GM18951 (cell line): Measurements from ENCODE around the gene CHST11.

ENCODE experiments used
- POLR2A ChIP-seq: IDR thresholded peaks from 4 replicates; pipeline ENCODE4 v1.6.1; 2011; ENCODE audit warnings: mild to moderate bottlenecking; ENCODE audit not compliant: insufficient read length, insufficient read depth; ENCODE audit errors: extremely low read depth
- in situ Hi-C: fragments of 300-500 bp; cut with MboI; formaldehyde crosslinking; loops from one replicate; pipeline ENCODE4 v1.12.0; 2022; ENCODE audit warnings: low sequenced_read_pairs, mixed read lengths, inconsistent platforms; ENCODE audit not compliant: unreplicated experiment

Gene CHST11

GRCh38 chr12:104470521-104470920 lies 13.8 kb downstream of the CHST11 start:
- in situ Hi-C loops, result no loop called here
- no peak for TF ChIP-seq POLR2A

GRCh38 chr12:104471336-104471735 lies 14.6 kb downstream of the CHST11 start:
- no peak for TF ChIP-seq POLR2A
- in situ Hi-C loops, result no loop called here

DNA sequence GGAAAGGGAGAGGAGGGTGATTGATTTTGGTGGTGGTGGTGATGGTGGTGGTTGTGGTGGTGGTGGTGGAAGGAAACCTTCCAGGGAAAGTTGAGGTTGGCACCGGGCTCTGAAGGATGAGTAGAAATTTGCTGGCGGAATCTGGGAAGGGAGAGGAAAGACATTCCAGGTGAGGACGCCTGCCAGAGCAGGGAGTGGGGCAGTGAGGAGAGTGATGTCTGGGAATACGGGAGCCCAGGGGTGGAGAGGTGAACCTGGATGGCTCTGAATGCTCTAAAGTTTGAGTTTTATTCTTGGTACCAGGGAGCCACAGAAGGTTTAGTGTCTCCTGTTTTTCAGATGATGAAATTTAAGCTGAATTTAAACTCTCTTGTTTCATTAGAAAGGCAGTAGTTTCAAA lies 16.0 kb downstream of the CHST11 start:
- no peak for TF ChIP-seq POLR2A
- in situ Hi-C loops, result no loop called here

DNA sequence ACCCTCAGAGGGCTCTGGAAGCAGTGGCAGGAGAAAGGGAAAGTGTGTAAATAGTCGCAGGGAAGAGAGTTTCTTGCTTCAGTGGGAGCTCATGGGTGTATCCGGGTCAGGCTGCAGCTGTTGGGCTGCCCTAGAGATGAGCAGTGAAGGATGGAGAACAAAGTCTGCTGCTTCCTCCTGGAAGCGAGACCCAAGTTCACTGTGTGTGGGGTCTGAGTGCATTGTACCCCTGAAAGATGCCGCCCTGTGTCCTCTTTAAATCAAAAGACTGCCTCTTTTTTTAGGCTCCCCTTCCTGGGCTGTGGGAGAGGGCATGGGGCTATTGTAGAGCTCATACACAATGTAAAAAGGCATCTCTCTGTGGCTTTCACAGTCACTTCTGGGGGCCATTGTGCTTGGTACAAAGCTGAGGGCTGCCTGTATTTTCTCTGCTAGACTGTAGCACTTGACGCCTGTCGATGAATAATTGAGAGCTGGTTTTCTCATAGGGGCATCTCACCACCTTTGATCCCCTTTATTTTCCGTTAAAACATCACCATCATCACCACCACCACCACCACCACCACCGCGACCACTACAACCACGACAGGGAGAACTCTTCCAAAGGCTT lies 16.7 kb downstream of the CHST11 start:
- in situ Hi-C loops, result no loop called here
- no peak for TF ChIP-seq POLR2A

- in situ Hi-C loops, result no loop called here
- no peak for TF ChIP-seq POLR2A
Measured at GRCh38 chr12:104475271-104475670, 18.5 kb downstream of the CHST11 start.

DNA sequence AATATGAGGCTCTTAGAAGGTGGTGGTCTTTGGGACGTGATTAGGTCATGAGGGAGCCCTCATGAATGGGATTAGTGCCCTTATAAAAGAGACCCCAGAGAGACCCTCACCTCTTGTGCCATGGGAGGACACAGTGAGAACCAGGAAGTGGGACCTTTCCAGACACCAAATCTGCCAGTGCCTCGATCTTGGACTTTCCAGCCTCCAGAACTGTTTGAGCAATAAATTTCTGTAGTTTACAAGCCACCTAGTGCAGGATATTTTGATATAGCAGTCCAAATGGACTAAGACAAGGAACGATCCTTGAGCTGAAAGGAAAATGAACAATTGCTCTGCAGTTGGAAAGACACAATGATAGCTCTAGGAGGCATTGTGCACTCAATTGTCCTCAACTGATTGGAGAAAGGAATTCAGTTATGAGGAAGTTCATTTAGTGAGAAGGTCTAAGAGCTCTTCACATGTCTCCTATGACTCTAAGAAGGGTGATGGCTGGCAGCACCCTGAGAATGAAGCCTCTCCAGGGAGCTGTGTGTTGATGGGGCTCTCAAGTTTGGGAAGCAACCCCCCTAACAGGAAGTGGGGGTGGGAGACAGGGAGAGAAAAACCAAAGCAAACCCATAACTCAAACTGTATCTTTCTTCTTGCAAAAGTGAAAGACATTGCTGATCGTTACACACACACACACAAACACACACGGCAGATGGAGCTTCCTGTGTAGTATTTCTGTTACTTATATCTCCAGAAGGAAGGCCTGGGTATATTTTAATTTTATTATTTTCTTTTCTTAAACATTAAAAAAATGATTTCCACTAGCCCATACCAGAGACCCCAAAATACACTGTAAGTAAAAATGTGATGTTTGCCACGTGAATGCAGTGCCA lies 21.0 kb downstream of the CHST11 start:
- TF ChIP-seq POLR2A, result peak; percentile 22
- in situ Hi-C loops, result no loop called here

DNA sequence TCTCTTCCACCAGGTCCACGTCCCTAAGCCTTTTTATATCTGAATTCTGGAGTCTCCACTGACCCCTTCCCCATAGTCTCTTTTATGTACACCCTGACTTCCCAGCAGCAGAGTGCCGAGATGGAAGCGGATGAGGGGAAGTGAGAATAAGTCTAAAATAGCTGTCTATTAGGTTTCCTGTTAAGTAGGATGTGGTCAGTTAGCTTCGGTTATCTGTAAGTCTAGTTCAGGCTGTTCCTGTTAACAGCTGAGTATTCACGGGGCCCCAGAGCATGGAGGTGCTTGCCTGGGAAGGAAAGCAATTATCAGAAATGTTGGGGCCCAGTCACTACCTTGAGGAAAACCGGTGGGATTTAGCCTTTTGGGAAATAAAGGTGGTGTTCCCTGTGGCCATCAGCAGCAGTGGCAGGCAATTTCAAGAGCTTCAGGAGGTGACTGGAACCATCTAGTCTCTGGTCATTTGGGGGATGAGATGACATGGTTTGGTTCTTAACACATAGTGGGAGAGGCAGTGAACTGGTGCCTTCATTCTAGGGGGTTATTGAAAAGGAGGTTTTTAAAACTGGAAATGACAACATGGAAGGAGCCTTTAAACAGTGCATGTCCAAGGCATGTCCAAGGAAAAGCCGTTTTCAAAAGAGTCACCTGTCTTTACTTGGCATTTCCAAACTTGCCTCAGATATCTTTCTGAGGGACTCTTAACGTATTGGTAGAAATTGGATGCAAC lies 21.8 kb downstream of the CHST11 start:
- in situ Hi-C loops, result no loop called here
- peak; percentile 33 for TF ChIP-seq POLR2A

- TF ChIP-seq POLR2A, result no peak
- in situ Hi-C loops, result no loop called here
Measured at GRCh38 chr12:104479123-104479662, 22.4 kb downstream of the CHST11 start.

DNA sequence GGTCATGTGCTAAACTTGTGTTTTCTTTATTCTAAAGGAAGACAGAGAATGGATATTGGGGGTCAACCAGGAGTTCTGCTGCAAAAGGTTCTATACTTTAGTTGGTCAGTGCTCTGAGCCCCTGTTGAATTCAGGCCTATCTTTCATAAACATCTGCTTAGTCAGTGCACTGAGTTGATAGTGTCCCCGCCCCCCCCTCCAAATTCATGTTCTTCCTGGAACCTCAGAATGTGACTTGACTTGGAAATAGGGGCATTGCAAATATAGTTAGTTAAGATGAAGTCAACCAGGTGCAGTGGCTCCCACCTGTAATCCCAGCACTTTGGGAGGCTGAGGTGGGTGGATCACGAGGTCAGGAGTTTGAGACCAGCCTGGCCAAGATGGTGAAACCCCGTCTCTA lies 23.3 kb downstream of the CHST11 start:
- TF ChIP-seq POLR2A, result no peak

GRCh38 chr12:104480826-104481440 lies 24.2 kb downstream of the CHST11 start:
- in situ Hi-C loops, result no loop called here

More for the DNA sequence above, 23.3 kb downstream of the CHST11 start:
- in situ Hi-C loops, result no loop called here

DNA sequence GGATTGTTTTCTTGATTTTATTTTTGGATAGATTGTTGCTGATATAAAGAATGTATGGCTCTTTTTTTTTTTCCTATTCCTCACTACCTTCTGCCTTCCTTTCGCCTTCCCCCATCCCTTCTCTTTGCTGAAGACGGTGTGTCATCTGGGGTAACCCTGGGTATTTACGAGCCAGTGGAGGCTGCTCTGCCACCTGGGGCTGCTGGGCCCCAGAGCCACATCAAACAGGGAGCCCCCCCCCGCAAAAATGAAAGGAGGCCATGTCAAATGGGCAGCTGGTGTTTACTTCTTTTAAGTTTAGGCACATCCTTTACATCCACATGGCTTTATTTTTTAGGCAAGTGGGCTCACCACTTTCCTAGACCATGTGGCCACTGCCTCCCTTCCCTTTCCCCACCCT lies 25.4 kb downstream of the CHST11 start:
- in situ Hi-C loops, result no loop called here
- TF ChIP-seq POLR2A, result no peak

More at GRCh38 chr12:104480826-104481440, 24.2 kb downstream of the CHST11 start:
- TF ChIP-seq POLR2A, result no peak

GRCh38 chr12:104482748-104483147 lies 26.0 kb downstream of the CHST11 start:
- in situ Hi-C loops, result no loop called here
- no peak for TF ChIP-seq POLR2A

GRCh38 chr12:104484079-104484478 lies 27.3 kb downstream of the CHST11 start:
- in situ Hi-C loops, result no loop called here
- no peak for TF ChIP-seq POLR2A
